Activated CD8-positive, alpha-beta memory T cell treated with anti-CD3 and anti-CD28 coated beads, Interleukin-2, amount 50 U/mL, for 1 hour (primary cell): ENCODE results near the gene NIPBL.
"Not testable (repeated sequence)": the region's sequence is repeated elsewhere in the genome, so short reads cannot be mapped to it uniquely, and the experiment has no call there.

Source experiments
- DNase-seq: peaks from one replicate; pipeline ENCODE4 v3.0.0-alpha.2; 2020; ENCODE audit errors: extremely low read depth

Gene NIPBL

DNA sequence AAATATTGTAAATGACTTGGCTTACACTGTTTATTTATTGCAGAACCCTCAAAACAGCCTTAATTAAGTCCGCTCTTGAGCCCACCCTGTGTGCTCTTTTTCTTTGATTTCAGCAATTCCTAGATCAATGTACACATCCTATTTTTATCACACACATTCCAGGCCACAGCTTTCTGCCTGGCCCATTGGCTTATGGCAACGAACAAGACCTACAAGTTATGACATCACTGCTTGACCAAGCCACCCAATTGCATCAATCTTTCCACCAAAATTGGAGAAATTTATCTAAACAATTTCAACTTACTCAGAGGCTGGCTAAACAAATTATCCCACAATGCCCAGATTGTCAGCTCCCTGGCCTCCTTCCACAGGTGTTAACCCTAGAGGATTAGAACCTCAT lies 214.2 kb downstream of the NIPBL start:
- DNase-seq = no peak

DNA sequence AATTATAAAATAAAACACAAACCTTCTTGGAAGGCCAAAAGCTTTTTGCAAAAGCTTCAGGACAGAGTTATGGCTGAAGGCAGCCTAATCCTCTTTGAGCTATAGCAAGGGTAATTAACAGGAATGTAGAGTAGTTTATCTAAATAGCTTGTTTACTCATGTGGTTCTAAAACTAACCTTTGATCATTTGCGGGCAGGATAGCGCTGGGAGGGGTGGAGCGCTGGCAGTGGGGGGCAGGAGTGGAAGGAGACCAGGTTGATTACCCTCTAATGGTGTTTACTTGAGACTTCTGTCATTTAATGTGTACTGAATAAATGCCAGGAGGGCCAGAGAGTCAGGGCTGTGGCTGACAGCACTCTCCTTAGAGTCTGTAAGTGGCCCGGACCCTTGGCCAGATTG lies 217.2 kb downstream of the NIPBL start:
- DNase-seq = not testable (repeated sequence)

DNA sequence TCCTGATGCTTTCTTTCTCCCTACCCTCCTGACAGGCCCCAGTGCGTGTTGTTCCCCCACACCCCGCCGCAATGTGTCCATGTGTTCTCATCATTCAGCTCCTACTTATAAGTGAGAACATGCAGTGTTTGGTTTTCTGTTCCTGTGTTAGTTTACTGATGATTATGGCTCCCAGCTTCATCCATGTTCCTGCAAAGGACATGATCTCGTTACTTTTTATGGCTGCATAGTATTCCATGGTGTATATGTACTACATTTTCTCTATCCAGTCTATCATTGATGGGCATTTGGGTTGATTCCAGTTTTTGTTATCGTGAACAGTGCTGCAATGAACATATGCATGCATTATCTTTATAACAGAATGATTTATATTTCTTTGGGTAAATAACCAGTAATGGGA lies 222.7 kb downstream of the NIPBL start:
- DNase-seq = not testable (repeated sequence)

DNA sequence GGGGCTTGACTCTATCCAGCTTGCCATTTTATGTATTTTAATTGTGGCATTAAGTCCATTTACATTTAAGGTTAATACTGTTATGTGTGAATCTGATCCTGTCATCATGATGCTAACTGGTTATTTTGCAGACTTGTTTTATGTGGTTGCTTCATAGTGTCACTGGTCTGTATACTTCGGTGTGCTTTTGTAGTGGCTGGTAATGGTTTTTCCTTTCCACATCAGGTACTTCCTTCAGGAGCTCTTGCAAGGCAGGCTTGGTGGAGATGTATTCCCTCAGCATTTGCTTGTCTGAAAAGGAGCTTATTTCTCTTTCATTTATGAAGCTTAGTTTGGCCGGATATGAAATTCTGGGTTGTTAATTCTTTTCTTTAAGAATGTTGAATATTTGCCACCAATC lies 226.7 kb downstream of the NIPBL start:
- DNase-seq = no peak

DNA sequence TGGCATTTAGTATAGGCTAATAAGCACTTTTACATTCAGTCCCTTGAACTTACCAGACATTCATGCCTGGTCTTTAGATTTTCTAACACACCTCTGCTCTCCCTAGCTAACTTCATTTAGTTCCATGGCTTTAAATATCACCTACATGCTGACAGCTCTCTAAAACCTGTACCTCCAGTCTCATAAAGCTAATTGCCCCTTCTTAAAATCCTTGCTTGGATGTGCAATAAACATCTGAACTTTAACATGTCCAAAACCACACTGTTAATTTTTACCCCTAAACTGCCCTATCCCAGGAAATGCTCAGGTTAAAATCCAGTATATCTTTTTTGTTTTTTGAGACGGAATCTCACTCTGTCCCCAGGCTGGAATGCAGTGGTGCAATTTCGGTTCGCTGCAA lies 232.8 kb downstream of the NIPBL start:
- DNase-seq = no peak

DNA sequence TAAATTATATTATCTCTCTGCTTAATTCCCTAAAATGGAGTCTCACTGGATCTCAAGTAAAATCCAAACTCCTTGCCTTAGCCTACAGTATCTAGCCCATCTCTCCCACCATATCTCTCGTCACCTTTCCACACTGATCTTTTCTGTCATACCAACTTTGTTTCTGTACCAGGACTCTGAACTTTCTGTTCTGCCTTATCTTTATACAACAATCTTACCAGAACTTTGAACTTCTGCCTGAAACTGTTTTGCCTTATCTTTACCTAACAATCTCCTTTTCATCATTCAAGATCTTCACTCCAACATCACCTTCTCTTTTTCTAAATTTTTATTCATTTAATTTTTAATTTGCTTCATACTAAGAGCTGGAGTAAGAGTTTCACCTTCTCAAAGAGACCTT lies 233.6 kb downstream of the NIPBL start:
- DNase-seq = no peak

DNA sequence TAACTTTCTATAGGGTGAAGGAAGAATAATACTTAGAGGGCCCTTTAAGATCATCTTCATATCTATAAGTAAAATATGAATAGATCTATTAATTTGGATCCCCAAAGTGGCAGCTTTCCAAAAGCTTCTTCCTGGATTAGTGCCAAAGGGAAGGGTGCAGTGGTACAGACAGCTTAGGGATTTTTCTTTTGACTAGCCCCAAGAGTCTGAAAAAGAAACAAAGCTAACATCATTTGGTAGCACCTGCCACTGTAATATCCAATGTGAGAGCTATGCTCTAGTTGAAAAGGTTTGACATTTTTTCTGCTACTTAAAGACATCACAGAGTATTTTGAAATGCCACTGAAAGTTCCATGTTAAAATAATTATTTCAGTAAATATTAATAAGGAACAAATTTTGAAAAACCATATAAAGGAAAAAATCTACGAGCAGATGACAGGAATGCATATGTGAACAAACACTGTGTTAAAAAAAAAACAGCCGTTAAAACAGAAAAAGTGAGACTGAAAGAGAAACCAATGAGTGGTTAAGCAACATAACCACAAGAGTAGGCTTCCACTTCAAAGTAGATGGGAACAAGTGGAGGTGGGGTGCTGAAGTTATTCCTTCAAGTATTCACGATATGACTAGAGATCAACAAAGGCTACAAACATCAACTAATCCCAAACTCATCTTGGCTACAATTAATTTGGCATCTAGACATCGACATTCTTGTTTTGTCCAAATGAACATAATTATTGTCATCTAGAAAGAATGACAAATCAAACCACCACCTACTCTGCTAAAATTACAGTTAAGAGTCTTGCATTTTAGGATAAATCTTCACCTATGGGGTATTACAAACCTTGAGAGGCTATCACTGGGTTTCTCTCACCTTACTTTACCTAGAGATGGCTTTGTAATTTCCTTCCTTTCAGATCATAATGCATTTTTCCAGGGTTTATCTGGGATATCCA lies 235.1 kb downstream of the NIPBL start:
- no peak for DNase-seq

DNA sequence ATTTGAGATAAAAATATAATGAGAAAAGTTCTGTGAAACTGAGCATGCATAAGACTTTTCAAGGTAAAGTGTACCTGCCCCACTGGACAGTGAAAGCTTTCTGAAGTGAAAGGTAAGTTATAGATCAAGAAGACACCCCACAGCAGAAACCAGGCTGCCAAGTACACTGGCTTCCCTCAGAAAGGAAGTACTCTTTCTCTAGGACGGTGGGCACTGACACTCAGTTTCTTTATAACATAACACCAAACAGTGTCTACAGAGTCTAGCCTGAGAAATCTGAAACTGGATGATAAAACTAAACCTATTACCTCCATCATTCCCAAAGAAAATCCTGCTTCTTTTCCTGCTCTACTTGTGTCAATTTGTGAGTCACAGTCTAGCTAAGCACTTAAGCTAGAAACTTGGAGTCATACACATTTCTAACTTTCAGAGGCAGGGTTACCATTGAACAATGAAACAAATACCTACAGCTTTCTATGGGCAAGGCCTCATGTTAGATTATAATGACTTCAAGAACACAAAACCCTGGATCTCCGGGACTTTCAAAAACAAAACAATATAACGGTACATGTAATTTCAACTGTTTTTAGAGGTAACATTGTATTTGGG lies 235.9 kb downstream of the NIPBL start:
- DNase-seq = no peak
